NCI-H187 treated with DMSO at 0.1 percent for 48 hours (cell line): ENCODE results near the gene NPIPB8.
"Not testable (repeated sequence)": the region's sequence is repeated elsewhere in the genome, so short reads cannot be mapped to it uniquely, and the experiment has no call there.

Experiments used
- DNase-seq: peaks from one replicate; lab custom pipeline; 2025; lab: John Stamatoyannopoulos, UW

NPIPB8 gene

GRCh38 chr16:28637765-28638164 is at the start of gene NPIPB8:
Gene NPIPB8, plus strand, starts transcription at chr16:28638065. Its CDS starts 296 bp downstream, at chr16:28638361.
- DNase-seq = not testable (repeated sequence)

GRCh38 chr16:28589069-28589468 is 48.8 kb upstream of the NPIPB8 start:
- no peak for DNase-seq

GRCh38 chr16:28589930-28590329 is 47.9 kb upstream of the NPIPB8 start:
- DNase-seq = no peak

- no peak for DNase-seq
Observed at GRCh38 chr16:28590384-28591340, 47.2 kb upstream of the NPIPB8 start.

- DNase-seq = no peak
Observed at GRCh38 chr16:28591355-28591754, 46.5 kb upstream of the NPIPB8 start.

GRCh38 chr16:28592511-28592910 is 45.4 kb upstream of the NPIPB8 start:
- DNase-seq = no peak

GRCh38 chr16:28592979-28593553 is 44.8 kb upstream of the NPIPB8 start:
- no peak for DNase-seq

GRCh38 chr16:28595451-28595850 is 42.4 kb upstream of the NPIPB8 start:
- DNase-seq = not testable (repeated sequence)

- DNase-seq = no peak
Observed at GRCh38 chr16:28596115-28596630, 41.7 kb upstream of the NPIPB8 start.

- no peak for DNase-seq
Observed at GRCh38 chr16:28596840-28597691, 40.8 kb upstream of the NPIPB8 start, which contains the start of gene SULT1A2. Gene SULT1A2, minus strand, starts transcription at chr16:28597050. Its CDS starts 1,120 bp downstream, at chr16:28595930.

GRCh38 chr16:28597692-28598261 is 40.1 kb upstream of the NPIPB8 start:
- DNase-seq = no peak

- not testable (repeated sequence) for DNase-seq
Observed at GRCh38 chr16:28599377-28600285, 38.2 kb upstream of the NPIPB8 start.

GRCh38 chr16:28600965-28601364 is 36.9 kb upstream of the NPIPB8 start:
- DNase-seq = not testable (repeated sequence)

- not testable (repeated sequence) for DNase-seq
Observed at GRCh38 chr16:28601589-28601988, 36.3 kb upstream of the NPIPB8 start.

GRCh38 chr16:28602062-28602461 is 35.8 kb upstream of the NPIPB8 start:
- DNase-seq = not testable (repeated sequence)

- no peak for DNase-seq
Observed at GRCh38 chr16:28602529-28602928, 35.3 kb upstream of the NPIPB8 start.

GRCh38 chr16:28603381-28604185 is 34.3 kb upstream of the NPIPB8 start:
- no peak for DNase-seq

GRCh38 chr16:28604186-28604565 is 33.7 kb upstream of the NPIPB8 start:
- DNase-seq = no peak

GRCh38 chr16:28606291-28607115 is 31.4 kb upstream of the NPIPB8 start:
- DNase-seq = no peak
